SK-MEL-5 (cell line): ENCODE data around the gene PABPN1L. TPM values are rescaled to one million over a fixed set of nuclear protein-coding genes. Genes with fewer than 3 reads are reported as not detected.

Experiments used
- DNase-seq: peaks from one replicate; pipeline ENCODE4 v3.0.0-alpha.2; 2016; ENCODE audit warnings: low read depth, low spot score
- in situ Hi-C: cut with HindIII; loops from 2 replicates; pipeline ENCODE4 v1.10.0; 2016; ENCODE audit warnings: low sequenced_read_pairs, high pct_unique_total_duplicates, low pct_unique_long_range_greater_than_20kb
- polyA plus RNA-seq, 2 experiments: library from polyadenylated mRNA; depleted of rRNA; stranded (reverse); fragments of >200 nt; gene quantifications; 2 replicates each; pipeline ENCODE4 v1.2.3, GENCODE V29; 2015
- total RNA-seq: library from RNA; depleted of rRNA; stranded (reverse); fragments of >200 nt; shearing (Covaris generic); gene quantifications from 2 replicates; pipeline ENCODE4 v1.2.3, GENCODE V29; 2014; rRNA removed

Gene PABPN1L
- not detected in 2 replicates for total RNA-seq
- not detected in 2 replicates for polyA plus RNA-seq (2015; cell fraction: cytosol; rRNA removed)
- polyA plus RNA-seq (2015; cell fraction: nucleus; rRNA removed), result not detected in 2 replicates

- in situ Hi-C loops, result no loop called here
- DNase-seq, result no peak
Measured at GRCh38 chr16:88866151-88866920, at the start of gene PABPN1L. PABPN1L (minus strand) TSS chr16:88866660; CDS start chr16:88866606, 54 bp downstream.

- in situ Hi-C loops, result no loop called here
- DNase-seq, result no peak
Measured at GRCh38 chr16:88915639-88916327, 49.3 kb upstream of the PABPN1L start.

- in situ Hi-C loops, result no loop called here
- DNase-seq, result no peak
Measured at GRCh38 chr16:88914750-88915368, 48.4 kb upstream of the PABPN1L start.

- in situ Hi-C loops, result no loop called here
- DNase-seq, result no peak
Measured at GRCh38 chr16:88913870-88914269, 47.4 kb upstream of the PABPN1L start.

- no peak for DNase-seq
Measured at GRCh38 chr16:88913001-88913612, 46.6 kb upstream of the PABPN1L start.

GRCh38 chr16:88912556-88912955, 46.1 kb upstream of the PABPN1L start:
- in situ Hi-C loops, result no loop called here
- DNase-seq, result no peak

More at GRCh38 chr16:88913001-88913612, 46.6 kb upstream of the PABPN1L start:
- in situ Hi-C loops, result no loop called here

- DNase-seq, result no peak
- in situ Hi-C loops, result no loop called here
Measured at GRCh38 chr16:88911946-88912310, 45.5 kb upstream of the PABPN1L start.

GRCh38 chr16:88911136-88911945, 44.9 kb upstream of the PABPN1L start:
- in situ Hi-C loops, result no loop called here

GRCh38 chr16:88910284-88911135, 44.0 kb upstream of the PABPN1L start:
- in situ Hi-C loops, result no loop called here
- DNase-seq, result no peak

More at GRCh38 chr16:88911136-88911945, 44.9 kb upstream of the PABPN1L start:
- DNase-seq, result no peak

- no peak for DNase-seq
- in situ Hi-C loops, result no loop called here
Measured at GRCh38 chr16:88909431-88910210, 43.2 kb upstream of the PABPN1L start.

GRCh38 chr16:88908307-88908706, 41.8 kb upstream of the PABPN1L start:
- no peak for DNase-seq
- in situ Hi-C loops, result no loop called here

GRCh38 chr16:88907768-88908167, 41.3 kb upstream of the PABPN1L start:
- in situ Hi-C loops, result no loop called here
- DNase-seq, result no peak

- no peak for DNase-seq
- in situ Hi-C loops, result no loop called here
Measured at GRCh38 chr16:88906535-88907105, 40.2 kb upstream of the PABPN1L start.

GRCh38 chr16:88906020-88906419, 39.6 kb upstream of the PABPN1L start:
- in situ Hi-C loops, result no loop called here
- DNase-seq, result no peak

GRCh38 chr16:88905563-88905962, 39.1 kb upstream of the PABPN1L start:
- peak; percentile 19 for DNase-seq
- in situ Hi-C loops, result no loop called here
